CD4-positive, CD25-positive, alpha-beta regulatory T cell (primary cell): Measurements from ENCODE around the gene ACOT7. TPM values are rescaled to one million over a fixed set of nuclear protein-coding genes. Genes with fewer than 3 reads are reported as not detected.

ENCODE experiments used
- ATAC-seq, 2 donors: fragments of 150-1000 bp; cut with Tn5 transposase; one replicate each; pipeline ENCODE4 v1.10.0; 2021; ENCODE audit warnings: low read depth in 2 of 2, moderate number of reproducible peaks in 2 of 2, moderate library complexity in 1 of 2
- DNase-seq, 3 donors: peaks; one replicate each; pipeline versions ENCODE4 v3.0.0 to v3.0.0-alpha.2; 2012 to 2022; ENCODE audit warnings: mixed read lengths in 1 of 3
- H3K27ac ChIP-seq: one replicate; pipeline ENCODE4 v1.7.0; 2013; ENCODE audit warnings: mild to moderate bottlenecking, low read length; ENCODE audit not compliant: insufficient read depth, poor library complexity, severe bottlenecking
- H3K27me3 ChIP-seq: one replicate; pipeline ENCODE4 v1.7.0; 2013; ENCODE audit warnings: low read length; ENCODE audit not compliant: control insufficient read depth, insufficient read depth
- H3K36me3 ChIP-seq: one replicate; pipeline ENCODE4 v1.7.0; 2013; ENCODE audit warnings: mild to moderate bottlenecking, low read length, moderate library complexity; ENCODE audit not compliant: control insufficient read depth, insufficient read depth
- H3K4me1 ChIP-seq: 2 replicates; pipeline ENCODE4 v1.7.0; 2013; ENCODE audit warnings: mild to moderate bottlenecking, low read length; ENCODE audit not compliant: insufficient read depth, control insufficient read depth, poor library complexity, severe bottlenecking
- H3K4me3 ChIP-seq: one replicate; pipeline ENCODE4 v1.7.0; 2013; ENCODE audit warnings: low read depth, mild to moderate bottlenecking, low read length, moderate library complexity
- H3K9me3 ChIP-seq, 2 experiments: 1 replicate in 1 of 2; 2 replicates in 1 of 2; pipeline ENCODE4 v1.7.0; 2013; ENCODE audit warnings: low read length in 2 of 2, mild to moderate bottlenecking in 1 of 2, moderate library complexity in 1 of 2; ENCODE audit not compliant: control insufficient read depth in 2 of 2
- H3K27ac Mint-ChIP-seq, 3 donors: one replicate each; pipeline ENCODE4 v1.8.0; 2020 to 2022; ENCODE audit warnings: mild to moderate bottlenecking in 3 of 3, mixed read lengths in 3 of 3, moderate library complexity in 2 of 3
- H3K27me3 Mint-ChIP-seq: one replicate; pipeline ENCODE4 v1.8.0; 2022; ENCODE audit warnings: mild to moderate bottlenecking, mixed read lengths
- H3K36me3 Mint-ChIP-seq: one replicate; pipeline ENCODE4 v1.8.0; 2020; ENCODE audit warnings: mixed read lengths
- H3K4me1 Mint-ChIP-seq, 4 donors: one replicate each; pipeline ENCODE4 v1.8.0; 2020 to 2022; ENCODE audit warnings: mixed read lengths in 4 of 4, mild to moderate bottlenecking in 1 of 4
- H3K4me3 Mint-ChIP-seq, 4 donors: one replicate each; pipeline ENCODE4 v1.8.0; 2020 to 2022; ENCODE audit warnings: mild to moderate bottlenecking in 4 of 4, mixed read lengths in 4 of 4, moderate library complexity in 3 of 4
- H3K9me3 Mint-ChIP-seq, 7 donors: one replicate each; pipeline ENCODE4 v1.8.0; 2020 to 2022; ENCODE audit warnings: mixed read lengths in 7 of 7, mild to moderate bottlenecking in 3 of 7, moderate library complexity in 2 of 7
- polyA plus RNA-seq, 4 donors: library from polyadenylated mRNA; unstranded; fragments of 300-500 nt; fragmentation: Illumina TruSeq; gene quantifications; one replicate each; pipeline ENCODE4 v1.2.3, GENCODE V29; 2021
- total RNA-seq: library from RNA; stranded (reverse); gene quantifications from one replicate; pipeline ENCODE4 v1.2.3, GENCODE V29; 2022

Gene ACOT7
- total and polyA plus RNA-seq, 5 donors from 2014 or later: 9.3 to 13.6 (median 9.8) TPM

DNA sequence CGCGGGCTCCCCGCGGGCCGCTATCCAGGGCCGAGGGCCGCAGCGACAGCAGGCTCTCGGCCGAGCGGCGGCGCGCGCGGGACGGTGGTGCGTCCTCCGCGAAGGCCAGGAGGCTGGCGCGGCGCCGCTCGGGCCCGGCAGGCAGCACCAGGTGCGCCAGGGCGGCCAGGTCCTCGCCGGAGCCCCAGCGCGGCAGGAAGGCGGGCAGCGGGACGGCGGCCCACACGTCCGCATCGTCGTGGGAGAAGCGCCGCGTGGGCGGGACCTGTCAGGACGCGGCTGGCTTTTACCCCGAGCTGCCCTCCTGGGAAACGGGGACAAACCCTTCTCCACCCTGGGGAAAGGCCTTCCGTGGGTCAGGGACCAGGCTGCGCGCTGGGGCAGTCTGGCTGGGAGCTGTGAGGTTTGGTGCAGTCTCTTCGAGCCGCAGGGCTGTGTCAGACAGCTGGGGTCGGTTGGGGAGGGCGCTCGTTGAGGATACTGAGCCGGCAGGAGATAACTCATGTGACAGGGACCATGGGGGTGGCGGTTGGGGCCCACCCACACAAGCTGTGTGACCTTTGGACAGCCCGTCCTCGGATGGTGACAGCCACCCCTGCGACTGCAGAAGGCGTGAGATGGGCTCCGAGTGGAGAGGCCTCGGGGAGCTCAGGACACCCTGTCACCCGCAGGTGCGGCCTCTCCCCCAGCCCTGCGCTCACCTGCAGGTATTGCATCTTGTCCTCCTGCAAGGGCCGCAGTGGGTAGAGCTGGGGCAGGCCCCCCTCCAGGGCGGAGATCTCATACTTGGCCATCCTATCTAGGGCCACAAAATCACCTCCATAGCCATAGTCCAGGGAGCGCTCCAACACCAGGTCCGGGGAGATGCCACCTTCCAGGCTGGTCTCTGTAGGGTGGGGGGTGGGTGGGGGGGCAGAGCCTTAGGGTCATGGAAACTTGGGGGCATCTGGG is 143.6 kb downstream of the ACOT7 start:
- Histone ChIP-seq H3K9me3 (no peaks in the 10 kb centered on the region), H3K4me3 (no peak overlapping the region), H3K36me3 (no peaks in the 10 kb centered on the region), H3K4me1 (peaks cover 23% of the 10 kb centered on the region), H3K27me3 (peaks cover 11% of the 10 kb centered on the region), H3K27ac (no peak overlapping the region)
- no peaks in the 10 kb centered on the region for H3K36me3 Mint-ChIP-seq
- H3K9me3 Mint-ChIP-seq: peaks cover 0 to 1% (median 0%) of the 10 kb centered on the region in 7 donors
- peak overlapping the region in 1 of 3 donors; percentile 80 for H3K27ac Mint-ChIP-seq
- peaks cover 43% of the 10 kb centered on the region for H3K27me3 Mint-ChIP-seq
- H3K4me3 Mint-ChIP-seq: no peak overlapping the region
- H3K4me1 Mint-ChIP-seq: peaks cover 0 to 15% (median 8%) of the 10 kb centered on the region in 4 donors
- ATAC-seq: no peak
- no peak for DNase-seq

DNA sequence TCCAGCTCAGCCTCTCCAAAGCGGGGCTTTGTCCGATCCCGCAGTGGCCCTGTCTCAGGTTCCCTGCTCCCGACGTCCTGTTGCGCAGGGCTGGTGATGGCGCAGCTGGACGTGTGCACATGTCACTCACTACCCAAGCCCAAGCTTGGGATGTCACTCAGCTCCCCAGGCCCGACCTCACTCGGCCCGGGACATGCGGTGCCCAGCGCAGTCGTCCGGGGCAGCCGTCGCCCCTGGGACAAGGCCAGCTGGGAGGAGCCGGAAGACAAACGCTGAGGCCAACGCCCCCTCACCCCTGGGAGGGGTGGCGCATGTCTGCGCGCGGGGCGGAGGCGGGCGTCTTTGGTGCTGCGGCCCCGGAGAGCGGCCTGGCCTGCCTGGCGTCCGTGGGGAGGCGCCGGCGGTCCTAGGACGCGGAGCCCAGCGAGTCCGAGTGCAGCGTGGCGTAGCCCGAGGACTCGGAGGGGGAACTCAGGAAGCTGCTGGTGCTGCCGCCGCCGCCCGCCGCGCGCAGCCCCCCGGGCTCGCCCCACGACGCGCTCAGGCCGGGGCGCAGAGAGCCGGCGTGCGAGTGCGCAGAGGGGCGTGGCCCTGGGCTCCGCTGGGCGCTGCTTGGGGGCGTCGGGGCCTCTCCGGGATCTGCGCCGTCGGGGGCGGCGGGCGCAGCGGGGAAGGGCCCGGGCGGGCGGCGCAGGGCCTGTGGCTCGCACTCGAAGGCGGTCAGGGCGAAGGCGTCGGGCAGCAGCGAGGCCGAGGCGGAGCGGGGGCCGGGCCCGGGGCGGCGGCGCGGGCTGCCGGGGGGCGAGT is 144.4 kb downstream of the ACOT7 start:
- H3K9me3 Mint-ChIP-seq: peaks cover 0 to 1% (median 0%) of the 10 kb centered on the region in 7 donors

DNA sequence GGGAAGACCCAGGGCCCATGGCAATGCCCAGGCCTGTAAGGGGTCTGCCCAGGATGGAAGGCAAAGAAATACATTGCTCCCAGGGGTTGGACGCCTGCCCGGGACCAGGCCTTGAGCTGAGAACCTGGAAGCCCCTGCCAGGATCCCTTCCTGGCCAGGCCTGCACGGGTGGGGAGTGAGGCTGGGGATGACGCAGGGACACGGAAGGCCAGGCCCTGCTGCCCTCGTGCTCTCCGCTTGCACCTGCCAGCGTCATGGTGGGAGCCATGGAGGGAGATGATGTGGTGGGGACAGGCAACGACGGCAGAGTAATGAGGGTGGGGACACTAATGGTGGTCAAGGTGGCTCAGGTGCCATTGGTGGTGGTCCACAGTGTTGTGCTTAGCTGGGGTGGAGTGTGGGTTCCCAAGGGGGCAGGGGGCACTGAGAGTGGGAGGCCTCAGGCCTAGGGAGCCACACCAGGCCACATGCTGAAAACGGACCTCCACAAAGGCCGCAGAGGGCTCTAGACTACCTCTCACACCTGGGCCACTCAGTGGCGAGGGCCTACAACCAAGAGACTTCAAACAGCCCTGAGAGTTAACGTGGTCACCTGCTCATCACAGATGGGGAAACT is 145.3 kb downstream of the ACOT7 start:
- H3K36me3 ChIP-seq: no peaks in the 10 kb centered on the region
- no peak overlapping the region for H3K4me3 Mint-ChIP-seq
- peaks cover 54% of the 10 kb centered on the region for H3K27me3 Mint-ChIP-seq
- H3K4me3 ChIP-seq: no peak overlapping the region
- no peak for DNase-seq
- H3K9me3 ChIP-seq: no peaks in the 10 kb centered on the region
- peaks cover 0 to 19% (median 8%) of the 10 kb centered on the region in 4 donors for H3K4me1 Mint-ChIP-seq
- H3K27ac ChIP-seq: no peak overlapping the region
- H3K9me3 Mint-ChIP-seq: peaks cover 0 to 1% (median 0%) of the 10 kb centered on the region in 7 donors
- no peaks in the 10 kb centered on the region for H3K36me3 Mint-ChIP-seq
- H3K27me3 ChIP-seq: peaks cover 12% of the 10 kb centered on the region
- ATAC-seq: no peak
- H3K27ac Mint-ChIP-seq: no peak overlapping the region
- H3K4me1 ChIP-seq: peaks cover 25% of the 10 kb centered on the region

More for the DNA sequence above, 144.4 kb downstream of the ACOT7 start:
- no peak overlapping the region for H3K27ac ChIP-seq
- no peak for DNase-seq
- H3K27me3 Mint-ChIP-seq: peaks cover 48% of the 10 kb centered on the region
- no peak overlapping the region for H3K4me3 ChIP-seq
- H3K36me3 Mint-ChIP-seq: no peaks in the 10 kb centered on the region
- H3K27me3 ChIP-seq: peaks cover 12% of the 10 kb centered on the region
- ATAC-seq: no peak
- H3K4me3 Mint-ChIP-seq: no peak overlapping the region
- no peak overlapping the region for H3K27ac Mint-ChIP-seq
- H3K4me1 Mint-ChIP-seq: peaks cover 0 to 19% (median 8%) of the 10 kb centered on the region in 4 donors
- no peaks in the 10 kb centered on the region for H3K36me3 ChIP-seq
- no peaks in the 10 kb centered on the region for H3K9me3 ChIP-seq
- peaks cover 25% of the 10 kb centered on the region for H3K4me1 ChIP-seq

DNA sequence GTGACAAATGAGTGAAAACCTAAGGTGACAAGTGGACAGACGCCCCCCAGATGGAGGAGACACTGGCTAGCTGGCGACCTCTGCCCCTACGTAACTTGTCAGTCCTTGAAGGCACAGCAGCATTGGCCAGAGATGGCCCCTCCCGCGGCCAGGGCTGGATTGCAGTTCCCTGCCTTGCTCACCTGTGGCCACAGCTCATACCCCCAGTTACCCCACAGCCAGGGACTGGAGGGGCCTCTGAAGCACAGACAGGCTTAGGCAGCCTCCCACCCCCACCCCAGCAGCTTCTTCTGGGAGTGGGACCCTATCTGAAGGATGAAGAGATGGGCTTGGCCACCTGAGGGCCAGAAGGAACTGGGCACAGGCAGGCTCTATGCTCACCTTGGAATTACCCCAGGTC is 145.9 kb downstream of the ACOT7 start:
- no peak for ATAC-seq
- H3K36me3 ChIP-seq: no peaks in the 10 kb centered on the region
- H3K4me1 ChIP-seq: peaks cover 25% of the 10 kb centered on the region
- no peak overlapping the region for H3K4me3 ChIP-seq
- Mint-ChIP-seq H3K9me3 (peaks cover 0 to 1% (median 0%) of the 10 kb centered on the region in 7 donors), H3K27me3 (peaks cover 57% of the 10 kb centered on the region), H3K36me3 (no peaks in the 10 kb centered on the region), H3K4me1 (peaks cover 0 to 19% (median 8%) of the 10 kb centered on the region in 4 donors), H3K27ac (no peak overlapping the region), H3K4me3 (peak overlapping the region in 2 of 4 donors; percentile 31 to 88)
- H3K9me3 ChIP-seq: no peaks in the 10 kb centered on the region
- H3K27me3 ChIP-seq: peaks cover 15% of the 10 kb centered on the region
- DNase-seq: no peak
- H3K27ac ChIP-seq: no peak overlapping the region

DNA sequence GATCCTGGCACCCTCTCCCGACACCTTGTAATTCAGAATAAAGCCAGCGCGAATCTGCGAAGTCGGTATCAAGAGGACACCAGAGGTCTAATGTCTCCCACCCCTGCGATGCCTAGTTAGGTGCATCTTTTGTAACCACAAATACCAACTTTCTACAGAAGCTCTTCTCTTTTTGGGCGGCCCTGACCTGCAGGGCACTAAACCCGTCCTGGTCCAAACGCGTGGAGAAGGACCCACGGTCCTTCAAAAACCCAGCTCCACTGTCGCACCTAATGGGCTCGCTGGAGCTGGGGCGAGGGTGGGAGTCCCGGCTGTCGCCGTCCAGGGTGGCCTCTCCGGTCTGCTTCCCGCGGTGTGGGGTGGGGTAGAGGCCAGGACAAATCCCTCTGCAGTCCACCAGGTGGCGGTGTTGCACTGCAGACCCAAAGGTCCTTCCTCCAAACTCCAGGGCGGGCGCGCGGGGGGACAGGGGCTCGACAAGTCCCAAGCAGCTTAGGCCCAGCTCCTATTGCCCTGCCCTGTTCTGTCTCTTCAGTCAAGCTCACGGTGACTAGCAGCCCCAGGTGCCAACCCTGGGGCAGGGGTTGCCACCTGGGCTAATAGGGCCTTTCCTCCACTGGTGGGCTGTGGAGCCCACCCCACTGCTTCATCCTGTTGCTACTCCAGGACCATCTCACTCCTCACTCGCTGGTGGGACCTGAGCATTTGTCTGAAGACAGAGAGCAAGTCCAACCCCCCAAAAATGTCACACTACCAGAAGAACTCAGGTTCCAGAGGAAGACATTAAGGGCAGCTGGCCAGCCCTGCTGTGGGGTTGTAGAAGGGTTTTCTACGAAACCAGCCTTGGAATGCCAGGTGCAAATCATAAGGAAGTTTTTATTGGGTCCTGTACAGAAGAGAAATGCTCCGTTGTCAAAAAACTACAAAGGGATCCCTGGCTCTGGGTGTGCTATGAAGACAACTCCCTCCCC is 146.8 kb downstream of the ACOT7 start:
- Histone ChIP-seq H3K27ac (no peak overlapping the region), H3K4me3 (no peak overlapping the region), H3K9me3 (no peaks in the 10 kb centered on the region), H3K4me1 (peaks cover 25% of the 10 kb centered on the region), H3K27me3 (peaks cover 15% of the 10 kb centered on the region), H3K36me3 (no peaks in the 10 kb centered on the region)
- H3K4me3 Mint-ChIP-seq: peak overlapping the region; percentile 31 to 94 (median 72)
- peak; percentile 63 to 65 for ATAC-seq
- H3K9me3 Mint-ChIP-seq: peaks cover 0 to 1% (median 0%) of the 10 kb centered on the region in 7 donors
- H3K27me3 Mint-ChIP-seq: peaks cover 58% of the 10 kb centered on the region
- H3K36me3 Mint-ChIP-seq: no peaks in the 10 kb centered on the region
- peak; percentile 66 to 78 (median 74) for DNase-seq
- no peak overlapping the region for H3K27ac Mint-ChIP-seq
- peaks cover 0 to 19% (median 8%) of the 10 kb centered on the region in 4 donors for H3K4me1 Mint-ChIP-seq

DNA sequence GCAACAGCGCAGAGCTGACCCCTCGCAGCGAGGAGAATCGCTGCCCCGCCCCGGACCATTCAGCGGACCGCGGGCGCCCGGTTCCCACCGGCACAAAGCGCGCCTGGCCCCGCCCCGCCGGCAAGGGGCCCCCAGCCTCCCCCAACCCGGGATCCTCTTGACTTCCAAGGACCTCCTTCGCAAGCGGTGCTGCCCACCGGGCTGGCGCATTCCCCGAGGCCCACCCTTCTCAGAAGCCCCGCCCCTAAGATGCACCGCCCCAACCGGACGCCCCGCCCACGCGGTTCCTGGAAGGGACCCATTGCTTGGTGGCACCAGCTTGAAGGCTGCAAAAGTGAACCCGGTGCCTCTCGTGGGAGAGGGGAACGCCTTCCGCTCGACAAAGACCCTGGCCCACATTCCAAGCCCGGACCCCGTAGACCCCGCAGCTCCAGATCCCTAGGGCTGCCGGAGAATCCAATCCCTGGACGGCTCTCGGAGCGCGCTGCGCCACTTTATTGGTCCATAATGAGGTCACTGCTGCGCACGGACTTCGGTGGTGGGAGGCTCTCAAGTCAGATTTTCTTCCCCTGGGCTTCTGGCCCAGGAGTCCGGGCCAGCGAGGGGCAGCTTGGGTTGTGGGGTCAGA is 147.6 kb downstream of the ACOT7 start:
- peaks cover 19% of the 10 kb centered on the region for H3K27me3 ChIP-seq
- no peaks in the 10 kb centered on the region for H3K9me3 ChIP-seq
- H3K4me3 ChIP-seq: no peak overlapping the region
- Mint-ChIP-seq H3K4me3 (peak overlapping the region in 2 of 4 donors; percentile 15 to 94), H3K36me3 (no peaks in the 10 kb centered on the region), H3K9me3 (peaks cover 0 to 2% (median 0%) of the 10 kb centered on the region in 7 donors), H3K27me3 (peaks cover 62% of the 10 kb centered on the region), H3K4me1 (peaks cover 0 to 26% (median 14%) of the 10 kb centered on the region in 4 donors), H3K27ac (no peak overlapping the region)
- ATAC-seq (no peak), DNase-seq (peak in 2 of 3 donors; percentile 32 to 55)
- no peaks in the 10 kb centered on the region for H3K36me3 ChIP-seq
- H3K27ac ChIP-seq: no peak overlapping the region
- H3K4me1 ChIP-seq: peaks cover 25% of the 10 kb centered on the region
